Gastrocnemius medialis (tissue), 4 donors: ENCODE measurements around the gene HS6ST2. TPM values are rescaled to one million over a fixed set of nuclear protein-coding genes. Genes with fewer than 3 reads are reported as not detected.

ENCODE experiments used
- ATAC-seq, 2 donors: fragments of 150-250 bp; one replicate each; pipeline ENCODE4 v1.9.1; 2016
- DNase-seq, 2 donors: peaks; one replicate each; pipeline ENCODE4 v3.0.0-alpha.2; 2019
- H3K27ac ChIP-seq, 4 donors: fragments of 200-600 bp; sonication (generic); 1 replicate in 1 of 4; 2 replicates in 3 of 4; pipeline ENCODE4 v1.5.1; 2016 to 2018; ENCODE audit warnings: mild to moderate bottlenecking in 2 of 4, moderate library complexity in 1 of 4
- H3K27me3 ChIP-seq, 3 donors: fragments of 200-600 bp; sonication (generic) in 2 of 3; 1 replicate in 1 of 3; 2 replicates in 2 of 3; pipeline versions ENCODE4 v1.5.1 to v1.6.0; 2016 to 2019; ENCODE audit warnings: mild to moderate bottlenecking in 1 of 3, moderate library complexity in 1 of 3
- H3K36me3 ChIP-seq, 2 donors: fragments of 200-600 bp; sonication (generic) in 1 of 2; one replicate each; pipeline ENCODE4 v1.5.1; 2017 to 2018
- H3K4me1 ChIP-seq, 2 donors: fragments of 200-600 bp; sonication (generic) in 1 of 2; one replicate each; pipeline ENCODE4 v1.5.1; 2016 to 2017; ENCODE audit warnings: mild to moderate bottlenecking in 2 of 2
- H3K4me3 ChIP-seq, 4 donors: fragments of 200-600 bp; sonication (generic) in 3 of 4; 1 replicate in 1 of 4; 2 replicates in 3 of 4; pipeline ENCODE4 v1.5.1; 2016 to 2019; ENCODE audit warnings: mild to moderate bottlenecking in 2 of 4
- H3K9me3 ChIP-seq, 3 donors: fragments of 200-600 bp; sonication (generic) in 2 of 3; 1 replicate in 1 of 3; 2 replicates in 2 of 3; pipeline ENCODE4 v1.5.1; 2016 to 2019
- CTCF ChIP-seq, 5 experiments: fragments of 450-650 bp in 3 of 5; fragments of 200-600 bp in 2 of 5; sonication (generic) in 2 of 5; IDR thresholded peaks in 4 of 5; conservative IDR thresholded peaks in 1 of 5; 1 replicate in 4 of 5; 2 replicates in 1 of 5; pipeline ENCODE4 v1.5.1; 2016 to 2019; ENCODE audit warnings: antibody characterized with exemption in 5 of 5, mild to moderate bottlenecking in 3 of 5, moderate library complexity in 3 of 5
- POLR2A ChIP-seq, 2 donors: fragments of 450-650 bp; IDR thresholded peaks; one replicate each; pipeline ENCODE4 v1.6.1; 2017; ENCODE audit warnings: antibody characterized with exemption in 2 of 2, mild to moderate bottlenecking in 2 of 2, moderate library complexity in 2 of 2
- in situ Hi-C, 4 donors: fragments of 200-750 bp; cut with MboI; loops; one replicate each; pipeline versions ENCODE4 v1.15.0 to v1.8.0; 2017; ENCODE audit warnings: low sequenced_read_pairs in 4 of 4
- intact Hi-C: fragments of 100-400 bp; cut with DNase I; formaldehyde crosslinking; loops from one replicate; pipeline ENCODE4 v1.15.1; 2023; ENCODE audit warnings: low total_unique reads
- total RNA-seq, 4 donors: library from RNA; depleted of rRNA; stranded (reverse); fragments of >200 nt; gene quantifications; one replicate each; pipeline versions ENCODE4 v1.1.0 to v1.2.3, GENCODE V29; 2016

The HS6ST2 gene
- total RNA-seq, 4 donors from 2014 or later: 1.9 to 2.8 (median 2.1) TPM; not detected in 1

DNA sequence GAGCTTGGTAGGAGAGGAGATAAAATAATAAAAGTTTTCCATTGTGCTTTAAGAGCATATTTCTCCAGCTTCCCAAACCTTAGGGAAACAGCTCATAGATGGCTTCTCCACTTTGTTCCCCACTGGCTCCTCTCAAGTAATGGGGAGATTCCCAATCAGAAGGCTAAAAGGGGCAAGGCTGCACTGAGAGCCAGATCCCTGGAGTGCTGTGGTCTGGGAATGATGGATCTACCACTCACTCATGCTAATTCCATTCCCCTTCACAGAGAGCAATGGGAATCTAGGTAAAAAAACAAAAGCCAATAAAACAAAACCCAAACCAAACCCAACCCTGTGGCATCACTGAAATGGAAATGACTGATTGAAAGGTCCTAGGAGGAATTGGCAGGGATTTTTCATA is 249.9 kb downstream of the HS6ST2 start:
- intact Hi-C loops (no loop called here), in situ Hi-C loops (no loop called here)
- ATAC-seq: no peak
- Histone ChIP-seq H3K27me3 (no peaks in the 10 kb centered on the region), H3K4me1 (no peaks in the 10 kb centered on the region), H3K4me3 (no peak overlapping the region), H3K27ac (no peak overlapping the region), H3K36me3 (no peaks in the 10 kb centered on the region), H3K9me3 (no peaks in the 10 kb centered on the region)
- TF ChIP-seq CTCF (IDR thresholded peaks at IDR 0.05 in 4 of 5, conservative IDR thresholded peaks at IDR 0.05 in 1 of 5) (no peak), POLR2A (IDR thresholded peaks at IDR 0.05) (no peak)
- no peak for DNase-seq

GRCh38 chrX:132704769-132705168 is 253.7 kb downstream of the HS6ST2 start:
- intact Hi-C loops: no loop called here
- DNase-seq: no peak
- Histone ChIP-seq H3K9me3 (no peaks in the 10 kb centered on the region), H3K4me1 (no peaks in the 10 kb centered on the region), H3K4me3 (no peak overlapping the region), H3K27ac (no peak overlapping the region), H3K36me3 (no peaks in the 10 kb centered on the region), H3K27me3 (no peaks in the 10 kb centered on the region)
- no peak for TF ChIP-seq CTCF (IDR thresholded peaks at IDR 0.05 in 4 of 5, conservative IDR thresholded peaks at IDR 0.05 in 1 of 5)
- no peak for TF ChIP-seq POLR2A (IDR thresholded peaks at IDR 0.05)
- no peak for ATAC-seq
- in situ Hi-C loops: no loop called here

DNA sequence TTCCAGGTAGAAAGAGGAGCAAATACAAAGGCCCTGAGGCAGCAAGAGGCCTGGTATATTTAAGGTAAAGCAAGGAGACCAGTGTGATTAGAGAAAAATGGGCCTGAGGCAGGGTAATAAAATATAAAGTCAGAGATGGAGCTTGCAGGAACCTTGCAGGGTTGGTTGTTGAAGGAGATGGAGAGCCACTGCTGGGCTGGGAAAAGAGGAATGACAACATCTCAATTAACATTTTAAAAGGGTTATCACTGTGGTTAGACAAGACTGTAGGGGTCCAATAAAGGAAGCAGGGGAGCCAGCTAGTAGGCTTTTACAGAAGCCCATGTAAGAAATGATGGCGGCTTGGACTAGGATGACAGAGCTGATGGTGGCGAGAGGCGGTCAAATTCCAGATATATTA is 264.0 kb downstream of the HS6ST2 start:
- ATAC-seq (no peak), DNase-seq (no peak)
- no peak overlapping the region for H3K27ac ChIP-seq
- no peaks in the 10 kb centered on the region for H3K36me3 ChIP-seq
- intact Hi-C loops (no loop called here), in situ Hi-C loops (no loop called here)
- TF ChIP-seq CTCF (IDR thresholded peaks at IDR 0.05 in 4 of 5, conservative IDR thresholded peaks at IDR 0.05 in 1 of 5): no peak
- TF ChIP-seq POLR2A (IDR thresholded peaks at IDR 0.05): no peak
- H3K27me3 ChIP-seq: peaks cover 0 to 11% (median 0%) of the 10 kb centered on the region in 3 donors
- no peaks in the 10 kb centered on the region for H3K9me3 ChIP-seq
- H3K4me1 ChIP-seq: no peaks in the 10 kb centered on the region
- no peak overlapping the region for H3K4me3 ChIP-seq

GRCh38 chrX:132692526-132692925 is 265.9 kb downstream of the HS6ST2 start:
- Histone ChIP-seq H3K4me3 (no peak overlapping the region), H3K4me1 (no peaks in the 10 kb centered on the region), H3K27me3 (peaks cover 0 to 11% (median 0%) of the 10 kb centered on the region in 3 donors), H3K27ac (no peak overlapping the region), H3K36me3 (no peaks in the 10 kb centered on the region), H3K9me3 (no peaks in the 10 kb centered on the region)
- intact Hi-C loops (no loop called here), in situ Hi-C loops (no loop called here)
- TF ChIP-seq POLR2A (IDR thresholded peaks at IDR 0.05): no peak
- no peak for TF ChIP-seq CTCF (IDR thresholded peaks at IDR 0.05 in 4 of 5, conservative IDR thresholded peaks at IDR 0.05 in 1 of 5)
- DNase-seq: no peak
- no peak for ATAC-seq

DNA sequence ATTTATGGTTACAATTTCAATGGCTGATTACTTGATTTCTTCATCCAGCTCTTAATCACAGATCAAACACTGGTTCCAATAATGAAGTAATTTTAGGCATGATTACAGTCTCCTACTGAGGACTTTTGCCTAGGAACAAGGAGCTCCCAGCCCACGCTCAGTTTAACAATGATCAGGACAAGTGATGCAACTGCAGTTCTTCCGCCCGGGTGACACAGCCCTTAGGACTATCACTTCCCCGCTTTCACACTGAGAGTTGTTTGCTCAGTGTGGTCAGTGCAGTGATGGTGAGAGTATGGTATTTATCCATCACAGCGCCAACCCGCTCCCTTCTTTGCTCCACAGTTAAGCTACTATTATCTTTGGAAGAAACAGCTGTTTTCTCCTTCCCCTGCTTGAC is 266.4 kb downstream of the HS6ST2 start:
- Histone ChIP-seq H3K4me1 (no peaks in the 10 kb centered on the region), H3K9me3 (no peaks in the 10 kb centered on the region), H3K36me3 (no peaks in the 10 kb centered on the region), H3K4me3 (no peak overlapping the region), H3K27me3 (peaks cover 0 to 11% (median 0%) of the 10 kb centered on the region in 3 donors), H3K27ac (no peak overlapping the region)
- in situ Hi-C loops (no loop called here), intact Hi-C loops (no loop called here)
- TF ChIP-seq CTCF (IDR thresholded peaks at IDR 0.05 in 4 of 5, conservative IDR thresholded peaks at IDR 0.05 in 1 of 5): no peak
- TF ChIP-seq POLR2A (IDR thresholded peaks at IDR 0.05): no peak
- ATAC-seq (no peak), DNase-seq (no peak)
